DMS 273 treated with DMSO at 0.1 percent for 48 hours (cell line): ENCODE data around the gene PRSS1.

Experiments
- DNase-seq: peaks from one replicate; lab custom pipeline; 2025; lab: John Stamatoyannopoulos, UW

PRSS1 gene

DNA sequence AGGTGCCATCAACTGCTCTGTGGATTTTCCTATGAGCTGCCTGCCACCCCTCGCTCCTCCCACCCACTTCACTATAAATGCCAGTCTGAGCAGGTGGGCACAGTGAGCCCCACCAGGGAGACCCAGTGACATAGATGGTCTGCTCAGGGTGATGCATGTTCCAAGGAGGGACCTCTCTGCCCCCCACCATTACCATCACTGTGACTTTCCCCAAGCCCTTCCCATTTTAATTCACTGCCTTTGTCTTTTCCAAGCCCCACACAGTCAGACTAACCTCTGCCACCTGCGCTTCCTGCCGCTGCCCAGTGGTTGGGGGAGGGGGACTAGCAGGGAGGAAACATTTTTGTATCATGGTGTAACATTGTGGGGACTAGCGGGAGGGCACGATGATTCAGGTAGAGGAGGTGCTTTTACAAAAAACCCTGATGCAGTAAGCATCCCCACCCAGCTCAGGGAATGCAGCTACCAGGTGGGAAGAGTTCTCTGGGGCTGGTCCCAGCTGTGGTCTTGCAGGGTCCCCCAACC lies 46.1 kb downstream of the PRSS1 start:
- no peak for DNase-seq

DNA sequence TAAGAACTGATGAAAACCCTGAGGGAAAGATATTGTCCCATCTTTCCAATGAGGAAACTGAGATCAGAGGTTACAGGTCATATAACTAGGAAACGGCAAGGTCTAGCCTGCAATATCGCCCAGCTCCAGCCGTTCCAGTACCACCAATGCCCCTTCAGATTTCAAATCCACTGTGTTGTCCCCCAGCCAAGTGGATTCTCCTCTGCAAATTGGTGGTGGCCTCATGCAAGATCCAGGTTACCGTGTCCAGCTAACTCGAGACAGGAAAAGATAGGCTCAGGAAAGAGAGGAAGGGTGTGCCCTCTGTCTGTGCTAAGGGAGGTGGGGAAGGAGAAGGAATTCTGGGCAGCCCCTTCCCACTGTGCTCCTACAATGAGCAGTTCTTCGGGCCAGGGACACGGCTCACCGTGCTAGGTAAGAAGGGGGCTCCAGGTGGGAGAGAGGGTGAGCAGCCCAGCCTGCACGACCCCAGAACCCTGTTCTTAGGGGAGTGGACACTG lies 46.8 kb downstream of the PRSS1 start:
- no peak for DNase-seq

DNA sequence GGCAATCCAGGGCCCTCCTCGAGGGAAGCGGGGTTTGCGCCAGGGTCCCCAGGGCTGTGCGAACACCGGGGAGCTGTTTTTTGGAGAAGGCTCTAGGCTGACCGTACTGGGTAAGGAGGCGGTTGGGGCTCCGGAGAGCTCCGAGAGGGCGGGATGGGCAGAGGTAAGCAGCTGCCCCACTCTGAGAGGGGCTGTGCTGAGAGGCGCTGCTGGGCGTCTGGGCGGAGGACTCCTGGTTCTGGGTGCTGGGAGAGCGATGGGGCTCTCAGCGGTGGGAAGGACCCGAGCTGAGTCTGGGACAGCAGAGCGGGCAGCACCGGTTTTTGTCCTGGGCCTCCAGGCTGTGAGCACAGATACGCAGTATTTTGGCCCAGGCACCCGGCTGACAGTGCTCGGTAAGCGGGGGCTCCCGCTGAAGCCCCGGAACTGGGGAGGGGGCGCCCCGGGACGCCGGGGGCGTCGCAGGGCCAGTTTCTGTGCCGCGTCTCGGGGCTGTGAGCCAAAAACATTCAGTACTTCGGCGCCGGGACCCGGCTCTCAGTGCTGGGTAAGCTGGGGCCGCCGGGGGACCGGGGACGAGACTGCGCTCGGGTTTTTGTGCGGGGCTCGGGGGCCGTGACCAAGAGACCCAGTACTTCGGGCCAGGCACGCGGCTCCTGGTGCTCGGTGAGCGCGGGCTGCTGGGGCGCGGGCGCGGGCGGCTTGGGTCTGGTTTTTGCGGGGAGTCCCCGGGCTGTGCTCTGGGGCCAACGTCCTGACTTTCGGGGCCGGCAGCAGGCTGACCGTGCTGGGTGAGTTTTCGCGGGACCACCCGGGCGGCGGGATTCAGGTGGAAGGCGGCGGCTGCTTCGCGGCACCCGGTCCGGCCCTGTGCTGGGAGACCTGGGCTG lies 47.5 kb downstream of the PRSS1 start:
- DNase-seq: no peak

DNA sequence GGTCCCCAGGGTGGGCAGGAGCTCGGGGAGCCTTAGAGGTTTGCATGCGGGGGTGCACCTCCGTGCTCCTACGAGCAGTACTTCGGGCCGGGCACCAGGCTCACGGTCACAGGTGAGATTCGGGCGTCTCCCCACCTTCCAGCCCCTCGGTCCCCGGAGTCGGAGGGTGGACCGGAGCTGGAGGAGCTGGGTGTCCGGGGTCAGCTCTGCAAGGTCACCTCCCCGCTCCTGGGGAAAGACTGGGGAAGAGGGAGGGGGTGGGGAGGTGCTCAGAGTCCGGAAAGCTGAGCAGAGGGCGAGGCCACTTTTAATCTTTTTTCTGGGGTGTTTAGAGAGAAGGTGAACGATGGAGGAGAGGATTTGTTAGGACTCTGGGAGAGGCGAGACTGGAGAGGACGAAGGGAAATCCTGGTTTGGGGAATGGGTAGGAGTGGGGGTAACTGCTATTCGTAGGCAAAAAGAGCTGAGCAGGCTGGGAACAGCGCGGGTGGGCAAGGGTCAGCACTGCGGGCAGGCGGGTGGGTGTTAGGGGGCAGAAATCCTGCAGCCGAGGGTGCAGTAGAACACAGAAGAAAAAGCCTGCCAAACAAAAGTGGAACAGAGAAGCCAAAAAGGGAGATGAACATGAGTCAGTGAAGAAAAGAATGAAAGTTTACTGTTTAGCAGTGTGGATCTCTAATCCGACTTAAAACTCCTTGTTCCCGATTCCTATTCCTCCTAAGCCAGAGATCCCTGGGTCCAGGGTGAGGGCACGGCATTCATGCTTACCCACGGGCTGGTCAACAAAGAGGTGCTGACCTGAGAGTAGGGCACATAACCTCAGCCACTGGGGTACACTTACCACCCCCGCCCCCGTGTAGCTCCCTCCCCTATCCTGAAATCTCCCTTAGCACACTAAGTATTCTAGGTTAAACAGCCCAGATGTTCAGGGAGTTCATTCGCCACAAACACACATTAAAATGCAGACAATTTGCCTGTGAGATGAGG lies 48.4 kb downstream of the PRSS1 start:
- no peak for DNase-seq

DNA sequence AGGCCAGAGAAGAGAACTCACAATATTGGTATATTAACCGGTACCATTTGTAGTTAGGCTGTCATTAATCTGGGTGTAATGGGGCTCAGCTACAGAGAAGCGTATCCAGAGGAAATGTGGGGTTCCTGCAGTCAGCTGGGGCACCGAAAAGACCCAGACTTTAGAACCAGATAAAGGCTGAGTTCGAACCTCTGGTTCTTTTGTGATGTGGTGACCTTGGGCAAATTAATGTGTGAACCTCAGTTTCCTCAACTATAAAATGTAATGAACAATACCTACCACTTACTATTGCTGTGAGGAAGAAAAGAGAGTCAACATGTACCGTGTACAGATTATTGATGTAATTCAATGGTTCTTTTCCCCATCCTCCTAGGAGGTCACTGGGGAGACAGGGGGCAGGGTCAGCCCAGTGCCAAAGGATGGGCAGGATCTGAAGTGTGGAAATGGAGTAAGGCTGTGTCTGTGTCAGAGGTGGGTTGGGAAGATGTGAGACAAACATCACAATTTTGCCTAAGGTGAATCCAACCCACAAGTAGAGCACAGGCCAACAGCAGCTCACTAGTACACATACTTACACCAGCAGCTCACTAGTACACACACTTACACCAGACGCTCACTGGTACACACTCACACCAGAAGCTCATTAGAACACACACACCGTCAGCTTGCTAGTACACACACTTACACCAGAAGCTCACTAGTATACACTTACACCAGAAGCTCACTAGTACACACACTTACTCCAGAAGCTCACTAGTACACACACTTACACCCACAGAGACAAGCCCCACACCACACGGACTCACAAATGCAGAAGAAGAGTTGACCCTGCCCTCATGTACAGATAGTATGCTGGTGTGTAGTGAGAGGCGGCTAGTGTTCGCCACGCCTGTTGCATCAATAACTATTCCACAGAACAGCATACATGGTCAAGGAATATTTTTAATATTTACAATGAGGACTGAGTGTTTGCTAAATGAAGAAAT lies 49.5 kb downstream of the PRSS1 start:
- DNase-seq: no peak

DNA sequence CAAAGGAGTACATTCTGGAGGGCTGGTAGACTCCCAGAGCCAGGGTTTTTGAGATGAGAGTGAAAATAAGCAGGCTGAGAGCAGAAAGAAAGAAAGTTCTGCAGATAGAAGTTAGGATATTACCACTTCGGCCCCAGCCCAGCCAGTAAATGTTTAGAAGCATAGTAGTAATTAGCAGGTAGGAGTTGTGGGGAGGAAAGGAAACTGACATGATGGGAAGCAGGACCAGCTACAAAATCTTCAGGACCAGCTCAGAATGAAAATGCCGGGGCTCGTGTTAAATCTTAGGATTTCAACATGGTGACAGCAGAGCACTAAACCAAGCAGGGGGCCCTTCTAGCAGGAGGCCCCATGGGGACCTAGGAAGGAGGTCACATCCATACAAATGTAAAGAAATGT lies 50.2 kb downstream of the PRSS1 start:
- DNase-seq: no peak

DNA sequence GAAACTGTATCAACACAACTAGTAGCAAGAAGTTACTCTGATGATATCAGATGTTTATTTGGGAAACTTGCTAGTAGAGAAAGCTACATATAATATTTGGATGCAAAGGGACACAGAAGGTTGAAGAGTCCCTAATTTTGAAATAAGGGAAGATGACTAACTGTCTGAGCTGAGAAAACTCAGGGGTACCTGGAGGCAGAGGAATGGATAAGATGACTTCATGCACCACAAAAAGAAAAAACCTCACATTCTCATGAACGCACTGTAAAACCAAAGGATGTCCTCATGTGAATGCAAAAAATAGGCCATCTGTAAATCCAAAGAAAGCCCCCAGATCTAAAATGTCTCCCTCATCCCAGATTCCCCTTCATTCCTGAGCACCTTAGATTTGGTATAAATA lies 50.8 kb downstream of the PRSS1 start:
- DNase-seq: no peak

DNA sequence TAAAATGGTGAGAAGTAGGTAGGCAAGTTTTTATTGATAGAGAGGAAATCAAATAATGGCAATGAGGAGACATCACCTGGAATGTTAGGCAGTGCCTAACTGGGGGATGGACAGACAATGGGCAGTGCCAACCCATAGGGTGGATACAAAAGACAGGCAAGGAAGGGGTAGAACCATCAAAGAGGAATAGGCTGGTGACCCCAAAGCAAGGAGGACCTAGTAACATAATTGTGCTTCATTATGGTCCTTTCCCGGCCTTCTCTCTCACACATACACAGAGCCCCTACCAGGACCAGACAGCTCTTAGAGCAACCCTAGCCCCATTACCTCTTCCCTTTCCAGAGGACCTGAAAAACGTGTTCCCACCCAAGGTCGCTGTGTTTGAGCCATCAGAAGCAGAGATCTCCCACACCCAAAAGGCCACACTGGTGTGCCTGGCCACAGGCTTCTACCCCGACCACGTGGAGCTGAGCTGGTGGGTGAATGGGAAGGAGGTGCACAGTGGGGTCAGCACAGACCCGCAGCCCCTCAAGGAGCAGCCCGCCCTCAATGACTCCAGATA lies 51.5 kb downstream of the PRSS1 start:
- DNase-seq: no peak

DNA sequence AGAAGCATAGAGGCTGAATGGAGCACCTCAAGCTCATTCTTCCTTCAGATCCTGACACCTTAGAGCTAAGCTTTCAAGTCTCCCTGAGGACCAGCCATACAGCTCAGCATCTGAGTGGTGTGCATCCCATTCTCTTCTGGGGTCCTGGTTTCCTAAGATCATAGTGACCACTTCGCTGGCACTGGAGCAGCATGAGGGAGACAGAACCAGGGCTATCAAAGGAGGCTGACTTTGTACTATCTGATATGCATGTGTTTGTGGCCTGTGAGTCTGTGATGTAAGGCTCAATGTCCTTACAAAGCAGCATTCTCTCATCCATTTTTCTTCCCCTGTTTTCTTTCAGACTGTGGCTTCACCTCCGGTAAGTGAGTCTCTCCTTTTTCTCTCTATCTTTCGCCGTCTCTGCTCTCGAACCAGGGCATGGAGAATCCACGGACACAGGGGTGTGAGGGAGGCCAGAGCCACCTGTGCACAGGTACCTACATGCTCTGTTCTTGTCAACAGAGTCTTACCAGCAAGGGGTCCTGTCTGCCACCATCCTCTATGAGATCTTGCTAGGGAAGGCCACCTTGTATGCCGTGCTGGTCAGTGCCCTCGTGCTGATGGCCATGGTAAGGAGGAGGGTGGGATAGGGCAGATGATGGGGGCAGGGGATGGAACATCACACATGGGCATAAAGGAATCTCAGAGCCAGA lies 52.5 kb downstream of the PRSS1 start:
- DNase-seq: no peak

DNA sequence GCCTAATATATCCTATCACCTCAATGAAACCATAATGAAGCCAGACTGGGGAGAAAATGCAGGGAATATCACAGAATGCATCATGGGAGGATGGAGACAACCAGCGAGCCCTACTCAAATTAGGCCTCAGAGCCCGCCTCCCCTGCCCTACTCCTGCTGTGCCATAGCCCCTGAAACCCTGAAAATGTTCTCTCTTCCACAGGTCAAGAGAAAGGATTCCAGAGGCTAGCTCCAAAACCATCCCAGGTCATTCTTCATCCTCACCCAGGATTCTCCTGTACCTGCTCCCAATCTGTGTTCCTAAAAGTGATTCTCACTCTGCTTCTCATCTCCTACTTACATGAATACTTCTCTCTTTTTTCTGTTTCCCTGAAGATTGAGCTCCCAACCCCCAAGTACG lies 53.0 kb downstream of the PRSS1 start:
- no peak for DNase-seq
